SIG-M5 treated with dmso at 0.1 percent for 504 hours (cell line): ENCODE measurements around the gene CYSLTR1.
"Not testable (repeated sequence)": the region's sequence is repeated elsewhere in the genome, so short reads cannot be mapped to it uniquely, and the experiment has no call there.

Experiments used
- DNase-seq: peaks from one replicate; lab custom pipeline; 2025; ENCODE audit not compliant: unreplicated experiment; lab: John Stamatoyannopoulos, UW

Gene CYSLTR1, protein sequence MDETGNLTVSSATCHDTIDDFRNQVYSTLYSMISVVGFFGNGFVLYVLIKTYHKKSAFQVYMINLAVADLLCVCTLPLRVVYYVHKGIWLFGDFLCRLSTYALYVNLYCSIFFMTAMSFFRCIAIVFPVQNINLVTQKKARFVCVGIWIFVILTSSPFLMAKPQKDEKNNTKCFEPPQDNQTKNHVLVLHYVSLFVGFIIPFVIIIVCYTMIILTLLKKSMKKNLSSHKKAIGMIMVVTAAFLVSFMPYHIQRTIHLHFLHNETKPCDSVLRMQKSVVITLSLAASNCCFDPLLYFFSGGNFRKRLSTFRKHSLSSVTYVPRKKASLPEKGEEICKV

DNA sequence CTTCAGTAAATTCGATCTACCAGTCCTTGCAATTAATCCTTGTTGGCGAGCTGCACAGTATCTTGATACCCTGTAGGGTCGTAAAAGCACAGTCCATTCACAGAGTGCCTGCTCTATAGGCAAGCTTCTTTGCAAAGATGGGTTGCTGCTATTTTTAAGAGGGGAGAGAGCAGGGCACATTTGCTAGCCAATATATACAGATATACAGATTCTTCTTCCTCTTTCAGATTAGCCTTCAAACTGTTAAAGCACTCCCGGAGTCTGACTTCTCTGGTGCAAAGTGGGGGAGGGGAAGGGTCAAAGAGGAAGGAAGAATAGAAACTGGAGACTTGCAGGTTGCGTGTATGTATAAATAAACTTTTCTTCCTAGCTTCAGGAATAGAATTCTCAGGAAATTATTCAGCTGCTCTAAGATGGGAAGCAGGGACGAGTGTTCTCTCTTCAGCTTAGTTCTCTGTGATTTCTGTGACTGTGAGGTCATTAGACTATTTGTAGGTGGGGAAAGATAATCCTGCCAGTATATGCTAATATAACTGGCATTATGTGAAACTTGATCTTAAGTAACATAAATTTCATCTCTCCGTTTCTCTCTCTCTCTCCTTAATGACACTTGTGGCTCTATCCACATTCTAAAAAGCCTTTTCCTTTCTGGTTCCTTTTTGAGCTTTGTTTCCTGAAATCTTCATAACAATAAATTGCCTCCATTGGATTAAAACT lies at the start of gene CYSLTR1:
TSS of gene CYSLTR1 (minus strand) at position 242 of the 717 bp plus-strand sequence. CDS start 53,865 bp downstream, outside the sequence.
- peak; percentile 89 for DNase-seq

DNA sequence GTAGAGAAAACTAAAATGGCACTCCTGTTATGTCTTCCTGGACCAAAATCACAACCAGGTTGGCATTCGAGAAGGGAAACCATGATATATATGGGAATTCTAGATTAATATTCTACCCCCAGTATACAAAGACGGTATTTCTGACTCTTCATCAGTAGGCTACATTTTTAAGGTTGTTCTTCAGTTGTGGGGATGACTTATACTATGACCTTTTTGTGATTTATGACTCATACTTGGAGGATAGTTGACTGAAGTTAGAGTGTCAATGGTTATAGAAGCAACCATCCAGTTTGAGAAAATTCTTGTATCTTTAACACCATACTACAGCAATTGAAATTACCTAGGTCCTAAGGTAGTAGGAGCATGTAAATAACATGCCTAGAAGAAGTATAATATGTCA lies 49.8 kb upstream of the CYSLTR1 start:
- DNase-seq = no peak

DNA sequence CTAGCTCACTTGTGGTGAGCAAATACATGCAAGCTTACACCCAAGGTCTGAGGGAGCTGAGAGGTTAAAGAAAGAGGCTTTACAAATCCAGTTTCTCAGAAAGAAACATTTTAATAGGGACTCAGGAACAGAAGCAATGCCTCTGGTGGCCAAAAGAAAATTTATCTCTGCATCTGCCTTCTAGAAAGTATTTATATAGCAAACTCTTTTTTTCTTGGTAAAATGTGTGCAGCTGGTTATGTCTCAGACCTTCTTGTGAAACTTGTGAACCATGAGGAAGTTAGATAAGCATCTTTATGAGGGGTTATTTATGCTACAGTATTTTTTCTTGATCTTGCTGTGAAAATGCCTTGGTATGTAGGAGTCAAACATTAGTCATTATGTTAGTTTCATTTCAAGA lies 48.5 kb upstream of the CYSLTR1 start:
- DNase-seq = peak; percentile 83

DNA sequence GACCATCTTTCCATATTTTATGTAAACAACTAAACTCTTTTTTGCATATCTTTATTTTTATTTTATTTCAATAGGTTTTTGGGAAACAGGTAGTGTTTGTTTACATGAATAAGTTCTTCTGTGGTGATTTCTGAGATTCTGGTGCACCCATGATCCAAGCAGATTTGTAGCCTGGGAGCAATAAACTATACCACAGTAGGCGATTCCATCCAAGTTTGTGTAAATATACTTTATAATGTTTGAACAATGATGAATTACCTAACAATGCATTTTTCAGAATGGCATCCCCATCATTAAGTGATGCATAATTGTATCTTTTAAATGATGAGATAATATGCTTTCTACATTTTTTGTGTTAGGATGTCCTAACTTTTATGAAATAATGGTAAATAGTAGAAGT lies 39.2 kb upstream of the CYSLTR1 start:
- DNase-seq = no peak

DNA sequence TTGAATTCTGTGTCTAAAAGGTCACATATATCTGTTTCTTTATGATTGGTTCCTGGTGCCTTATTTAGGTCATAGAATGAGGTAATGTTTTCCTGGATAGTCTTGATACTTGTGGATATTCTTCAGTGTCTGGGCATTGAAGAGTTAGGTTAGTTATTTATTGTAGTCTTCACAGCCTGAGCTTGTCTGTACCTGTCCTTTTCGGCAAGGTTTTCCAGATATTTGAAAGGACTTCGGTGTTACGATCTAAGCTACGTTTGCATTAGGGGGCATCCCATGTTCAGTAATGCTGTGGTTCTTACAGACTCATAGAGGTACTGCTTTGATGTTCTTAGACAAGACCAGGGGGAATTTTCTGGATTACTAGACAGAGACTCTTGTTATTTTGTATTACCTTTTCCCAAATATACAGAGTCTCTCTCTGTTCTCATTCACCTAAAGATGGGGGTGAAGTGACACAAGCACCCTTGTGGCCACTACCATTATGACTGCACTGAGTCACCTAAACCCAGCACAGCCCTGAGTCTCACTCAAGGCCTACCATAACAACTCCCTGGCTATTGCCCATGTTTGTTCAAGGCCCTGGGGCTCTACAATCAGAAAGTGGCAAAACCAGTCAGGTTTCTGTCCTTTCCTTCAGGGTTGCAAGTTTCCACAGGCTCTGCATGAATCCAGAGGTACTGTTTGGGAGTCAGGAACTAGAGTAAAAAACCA lies 30.1 kb upstream of the CYSLTR1 start:
- no peak for DNase-seq

DNA sequence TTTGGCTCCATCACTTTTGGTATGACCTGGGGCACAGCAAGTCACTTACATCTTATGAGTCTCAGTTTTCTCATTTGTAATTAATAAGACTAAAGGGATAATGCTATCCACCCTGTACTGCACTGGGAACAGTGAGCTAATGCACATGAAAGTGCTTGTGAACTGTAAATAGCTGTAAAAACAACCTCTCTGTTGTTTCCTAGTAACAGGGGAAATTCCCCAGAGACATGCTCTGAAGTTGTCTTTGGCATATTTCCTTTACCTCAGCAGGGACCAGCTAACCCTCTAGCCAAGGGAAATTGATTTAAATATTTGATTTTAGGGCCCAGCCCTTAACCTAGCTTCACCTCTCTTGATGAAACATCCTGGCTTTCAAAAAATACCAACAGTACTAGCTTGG lies 6.1 kb upstream of the CYSLTR1 start:
- DNase-seq = no peak

DNA sequence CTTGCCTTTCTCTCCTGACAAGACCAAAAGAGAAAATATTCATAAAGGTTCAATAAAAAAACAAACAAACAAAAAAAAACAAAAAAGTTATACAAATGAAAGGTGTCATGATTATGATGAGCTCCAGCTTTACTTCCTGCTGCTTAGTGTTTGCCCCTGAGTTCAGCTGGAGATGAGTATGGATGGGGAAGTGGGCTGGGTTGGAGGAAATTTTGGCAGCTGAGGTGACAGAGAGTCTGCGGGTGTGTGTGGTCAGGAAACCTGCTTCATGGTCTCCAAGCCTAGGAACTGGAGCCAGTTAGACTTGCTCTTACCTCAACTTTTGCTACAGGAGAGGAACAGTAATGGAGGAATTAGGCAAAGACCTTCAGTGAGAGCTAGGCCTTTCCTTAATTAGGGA lies 4.3 kb upstream of the CYSLTR1 start:
- no peak for DNase-seq

DNA sequence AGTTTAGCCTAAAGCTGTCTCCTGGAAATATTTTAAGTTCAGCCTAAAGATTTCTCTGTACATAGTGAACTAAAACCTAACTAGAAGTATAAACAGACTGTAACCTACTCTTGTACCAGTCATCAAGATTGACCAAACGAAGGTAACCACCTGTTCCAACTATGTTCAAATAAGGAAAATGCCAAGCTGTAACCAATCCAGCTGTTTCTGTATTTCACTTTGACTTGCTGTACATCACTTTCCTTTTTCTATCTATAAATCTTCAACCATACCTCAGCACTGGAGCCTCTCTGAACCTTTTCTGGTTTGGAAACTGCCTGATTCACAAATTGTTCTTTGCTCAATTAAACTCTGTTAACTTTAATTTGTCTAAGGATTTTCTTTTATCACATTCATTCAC lies 3.1 kb upstream of the CYSLTR1 start:
- no peak for DNase-seq

DNA sequence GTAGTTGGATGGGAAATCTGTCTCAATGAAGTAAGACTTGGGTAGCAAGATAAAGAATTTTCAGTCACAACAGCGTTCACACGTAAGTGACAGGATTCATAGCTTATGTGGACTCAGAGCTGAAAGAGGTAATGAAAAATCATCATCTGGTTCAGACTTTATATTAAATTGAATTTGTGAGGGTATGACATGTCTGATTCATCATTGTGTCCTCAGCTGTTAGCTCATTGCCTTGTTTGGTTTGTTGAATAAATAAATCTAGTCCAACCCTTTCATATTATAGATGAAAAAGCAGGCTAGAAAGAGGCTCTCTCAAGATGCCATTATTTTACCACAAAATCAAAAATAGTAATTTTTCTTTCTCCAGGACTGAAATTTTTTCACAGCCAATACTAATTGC lies 2.7 kb upstream of the CYSLTR1 start:
- no peak for DNase-seq

DNA sequence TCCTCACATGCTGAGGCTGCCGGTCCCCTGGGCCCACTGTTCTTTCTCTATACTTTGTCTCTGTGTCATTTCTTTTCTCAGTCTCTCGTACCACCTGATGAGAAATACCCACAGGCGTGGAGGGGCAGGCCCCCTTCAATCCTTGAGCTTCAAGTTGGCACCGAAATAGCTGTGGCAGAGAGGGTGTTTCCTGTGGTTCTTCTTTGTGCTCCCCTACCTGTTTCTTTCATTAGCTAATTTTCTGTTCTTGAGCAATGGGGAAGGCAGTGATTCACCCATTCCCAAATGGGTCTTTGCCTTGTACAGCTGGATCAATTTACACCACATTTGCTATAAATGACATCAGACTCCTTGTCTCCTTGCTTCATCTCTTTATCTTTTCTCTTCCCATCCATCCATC lies 2.1 kb upstream of the CYSLTR1 start:
- DNase-seq = no peak

DNA sequence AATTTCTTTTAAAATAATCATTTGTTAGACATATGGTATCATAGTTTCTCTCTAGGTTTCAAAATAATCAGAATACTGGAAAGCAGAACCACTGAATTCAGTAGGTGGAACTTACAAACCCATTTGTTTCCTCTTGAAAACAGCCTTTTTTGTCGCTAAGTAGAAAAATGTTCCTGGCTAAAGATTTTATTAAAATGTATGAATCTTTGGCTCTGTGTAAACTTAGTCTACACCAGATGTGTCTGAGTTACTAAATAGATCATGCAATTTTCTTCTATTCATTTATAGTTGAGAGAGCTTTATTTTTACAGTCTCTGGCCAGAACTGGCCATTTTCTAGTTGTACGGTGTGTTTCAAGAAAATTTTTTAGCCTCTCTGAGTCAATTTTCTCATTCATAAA lies 1.0 kb downstream of the CYSLTR1 start:
- no peak for DNase-seq

DNA sequence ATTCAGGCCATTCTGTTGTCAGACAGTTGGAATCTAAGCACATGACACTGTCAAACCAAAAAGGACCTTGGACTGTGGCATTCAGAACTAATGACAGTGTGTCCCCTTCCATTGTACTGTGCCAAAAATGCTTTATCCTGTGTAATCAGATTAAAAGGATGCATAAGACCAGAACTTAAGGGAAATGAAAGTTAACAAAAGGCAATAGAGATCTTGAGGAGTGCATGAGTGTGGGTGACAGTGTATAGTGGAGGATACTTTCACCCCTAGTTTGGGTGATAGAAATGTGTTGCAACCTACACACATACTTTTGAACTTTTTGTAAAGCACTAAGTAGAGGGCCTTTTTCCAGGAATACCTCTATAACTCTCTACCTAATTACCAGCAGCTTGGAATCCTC lies 4.5 kb downstream of the CYSLTR1 start:
- DNase-seq = peak; percentile 39

DNA sequence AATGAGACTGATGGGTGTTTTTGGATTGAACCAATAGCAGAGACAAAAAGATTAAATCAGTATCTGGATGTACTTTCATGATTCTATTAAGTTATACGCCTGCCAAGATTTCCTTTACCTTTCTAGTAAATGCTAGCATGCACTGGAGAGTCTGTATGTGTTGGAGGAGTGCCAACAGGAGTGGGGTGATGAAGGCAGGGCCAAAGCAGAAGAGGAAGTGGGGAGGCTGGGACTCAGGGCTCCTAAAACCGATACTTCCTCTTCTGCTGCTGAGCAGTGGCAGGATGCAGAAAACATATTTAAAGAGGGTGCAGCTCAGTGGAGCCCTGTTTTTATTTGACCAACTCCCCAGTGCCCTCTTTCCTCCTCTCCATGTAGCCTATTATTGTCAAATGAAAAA lies 5.6 kb downstream of the CYSLTR1 start:
- peak; percentile 90 for DNase-seq

DNA sequence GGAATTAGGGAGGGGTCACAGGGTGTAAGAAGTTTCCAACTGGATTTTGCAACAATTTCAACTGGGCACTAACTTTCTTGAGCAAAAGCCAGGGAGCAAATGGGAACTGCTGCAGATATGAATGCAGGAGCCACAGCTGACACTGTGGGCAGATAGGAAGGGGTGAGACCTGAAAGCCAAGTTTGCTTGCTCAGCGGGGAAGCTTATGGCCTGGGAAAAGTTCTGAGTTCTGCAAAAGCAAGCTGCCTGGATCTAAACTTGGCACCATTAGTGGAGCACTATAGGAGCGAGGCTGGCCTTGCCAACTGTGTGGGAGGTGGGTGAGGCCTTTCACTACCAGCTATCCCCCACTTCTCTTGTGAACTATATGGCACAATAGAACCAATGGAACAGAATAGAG lies 11.1 kb downstream of the CYSLTR1 start:
- DNase-seq = no peak

DNA sequence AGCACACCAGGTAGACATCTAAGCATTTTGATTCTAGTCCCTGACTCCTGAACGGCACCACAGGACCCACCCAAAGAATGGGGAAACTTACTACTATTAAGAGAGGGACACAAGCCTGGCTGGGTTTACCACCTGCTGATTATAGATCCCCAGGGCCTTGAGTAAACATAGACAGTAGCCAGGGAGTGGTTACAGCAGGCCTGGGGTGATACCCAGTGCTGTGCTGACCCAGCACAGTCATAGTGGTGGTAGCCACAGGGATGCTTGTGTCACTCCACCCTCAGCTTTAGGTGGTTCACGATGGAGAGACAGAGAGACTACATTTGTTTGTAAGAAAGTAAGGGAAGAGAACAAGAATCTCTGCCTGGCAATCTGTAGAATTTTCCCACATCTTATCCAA lies 11.7 kb downstream of the CYSLTR1 start:
- no peak for DNase-seq

DNA sequence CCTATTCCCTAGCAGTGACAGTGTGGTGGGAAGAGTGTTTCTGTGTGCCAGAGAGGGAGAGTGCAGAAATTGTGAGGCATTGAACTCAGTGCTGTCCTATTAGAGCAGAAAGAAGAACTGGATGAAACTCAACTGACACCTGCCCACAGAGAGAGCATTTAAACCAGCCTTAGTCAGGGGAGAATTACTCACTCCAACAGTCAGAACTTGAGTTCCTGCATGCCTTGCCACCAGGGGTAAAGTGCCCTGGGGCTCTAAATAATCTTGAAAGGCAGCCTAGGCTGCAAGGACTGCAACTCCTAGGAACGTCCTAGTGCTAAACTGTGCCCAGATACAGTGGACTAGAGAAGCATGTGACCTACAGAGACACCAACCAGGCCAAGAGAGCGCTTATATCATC lies 12.8 kb downstream of the CYSLTR1 start:
- DNase-seq = peak; percentile 36

DNA sequence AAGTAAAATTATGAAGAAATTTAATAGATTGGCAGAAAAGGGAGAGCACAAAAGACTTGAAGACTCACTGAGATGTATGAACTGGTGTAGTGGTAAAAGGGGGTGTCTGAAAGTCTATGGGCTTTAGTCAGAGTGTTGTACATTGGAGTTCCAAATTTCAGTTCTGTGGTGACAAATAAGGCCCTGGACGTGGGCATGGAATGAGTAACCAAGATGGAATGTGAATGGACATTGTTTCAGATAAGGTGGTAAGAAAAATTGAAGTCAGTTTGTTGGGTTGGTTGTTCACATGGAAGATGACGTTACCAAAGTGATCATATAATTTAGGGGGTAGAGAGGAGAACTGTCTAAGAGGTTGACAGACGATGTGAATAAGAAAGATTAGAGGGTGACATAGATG lies 13.9 kb downstream of the CYSLTR1 start:
- no peak for DNase-seq

DNA sequence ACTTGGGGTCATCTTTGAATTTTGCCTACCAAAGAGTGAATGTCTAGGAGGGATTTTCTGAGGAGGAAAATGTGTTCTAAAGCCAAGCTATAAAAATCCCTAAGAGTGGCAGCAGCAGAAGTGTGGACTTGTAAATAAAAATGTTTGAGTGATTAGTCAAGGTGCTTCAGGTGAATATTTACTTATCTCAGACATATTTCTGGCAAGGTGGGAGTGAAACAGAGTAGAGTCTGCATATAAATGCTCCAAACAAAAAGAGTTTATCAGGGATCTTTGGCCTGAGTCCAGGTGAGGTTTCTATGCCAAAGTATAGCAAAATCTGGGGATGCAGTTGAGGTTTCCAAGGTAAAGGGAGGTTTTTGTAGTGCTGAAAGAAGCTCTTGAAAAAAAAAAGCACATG lies 19.7 kb downstream of the CYSLTR1 start:
- DNase-seq = no peak

DNA sequence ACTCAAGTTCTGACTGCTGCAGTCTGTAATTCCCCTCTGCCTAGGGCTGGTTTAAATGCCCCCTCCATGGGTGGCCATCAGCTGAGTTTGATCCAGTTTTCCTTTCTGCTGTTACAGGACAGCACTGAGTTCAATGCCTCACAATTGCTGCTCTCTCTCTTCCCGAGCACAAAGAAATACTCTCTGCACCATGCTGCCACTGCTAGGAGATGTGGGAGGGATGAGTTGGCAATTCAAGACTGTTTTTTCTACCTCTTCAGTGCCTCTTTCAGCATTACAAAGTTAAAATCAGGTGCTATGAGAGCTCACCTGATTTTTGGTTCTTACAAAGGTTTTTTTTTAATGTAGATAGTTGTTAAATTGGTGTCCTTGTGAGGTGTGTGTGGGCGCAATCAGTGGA lies 24.3 kb downstream of the CYSLTR1 start:
- DNase-seq = no peak

DNA sequence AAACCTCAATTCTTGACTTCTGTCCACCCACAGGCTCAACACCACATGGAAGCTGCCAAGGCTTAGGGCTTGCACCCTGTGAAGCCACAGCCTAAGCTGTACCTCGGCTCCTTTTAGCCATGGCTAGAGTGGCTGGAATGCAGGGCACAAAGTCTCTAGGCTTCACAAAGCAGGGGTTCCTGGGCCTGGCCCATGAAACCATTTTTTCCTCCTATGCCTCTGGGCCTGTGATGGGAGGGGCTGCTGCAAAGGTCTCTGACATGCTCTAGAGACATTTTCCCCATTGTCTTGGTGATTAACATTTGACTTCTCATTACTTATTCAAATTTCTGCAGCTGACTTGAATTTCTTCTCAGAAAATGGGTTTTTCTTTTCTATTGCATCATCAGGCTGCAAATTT lies 26.5 kb downstream of the CYSLTR1 start:
- DNase-seq = not testable (repeated sequence)

DNA sequence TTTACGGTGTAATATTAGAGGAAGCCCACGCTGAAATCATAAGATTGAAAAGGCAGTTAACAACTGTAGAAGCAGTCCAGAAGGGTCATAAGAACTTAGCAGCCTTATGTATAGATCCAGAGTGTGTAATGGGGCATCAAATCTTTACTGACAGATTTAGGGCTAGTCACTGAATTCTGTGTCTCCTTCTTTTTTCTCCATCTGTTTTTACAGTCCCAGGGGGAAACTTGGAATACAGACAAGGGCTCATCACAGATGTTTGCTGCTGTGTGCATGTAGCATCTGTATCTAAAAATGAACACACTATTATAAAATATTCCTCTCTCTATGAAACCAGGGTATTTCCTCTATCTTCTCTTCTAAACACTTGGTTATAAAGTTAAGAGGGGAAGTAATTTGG lies 43.9 kb downstream of the CYSLTR1 start:
- no peak for DNase-seq

DNA sequence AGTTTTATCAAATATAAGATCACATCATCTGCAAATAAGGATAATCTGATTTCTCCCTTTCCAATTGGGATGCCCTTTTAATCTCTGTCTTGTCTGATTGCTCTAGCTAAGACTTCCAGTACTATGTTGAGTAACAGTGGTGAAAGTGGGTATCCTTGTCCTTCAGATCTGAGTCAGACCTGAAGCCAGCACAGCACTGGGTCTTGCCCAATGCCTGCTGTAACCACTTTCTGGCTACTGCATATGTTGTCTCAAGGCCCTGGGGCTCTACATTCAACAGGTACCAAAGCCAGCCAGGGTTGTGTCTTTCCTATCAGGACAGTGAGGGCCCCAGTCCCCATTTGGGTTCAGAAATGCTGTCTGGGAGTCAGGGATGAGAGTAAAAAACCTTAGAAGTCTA lies 90.3 kb downstream of the CYSLTR1 start:
- DNase-seq = peak; percentile 7
